Superior temporal gyrus (tissue), 1 donor: ENCODE data around the gene PSME3IP1.
A peak's percentile ranks its signal among the peaks of the same experiment; 100 is the strongest.

Experiments
- DNase-seq: peaks from one replicate; pipeline ENCODE4 v3.0.0-alpha.2; 2016; ENCODE audit errors: extremely low spot score

The PSME3IP1 gene

GRCh38 chr16:57145046-57146021, 40.5 kb downstream of the PSME3IP1 start:
- DNase-seq, result no peak

GRCh38 chr16:57144027-57144426, 41.8 kb downstream of the PSME3IP1 start:
- DNase-seq, result no peak

DNA sequence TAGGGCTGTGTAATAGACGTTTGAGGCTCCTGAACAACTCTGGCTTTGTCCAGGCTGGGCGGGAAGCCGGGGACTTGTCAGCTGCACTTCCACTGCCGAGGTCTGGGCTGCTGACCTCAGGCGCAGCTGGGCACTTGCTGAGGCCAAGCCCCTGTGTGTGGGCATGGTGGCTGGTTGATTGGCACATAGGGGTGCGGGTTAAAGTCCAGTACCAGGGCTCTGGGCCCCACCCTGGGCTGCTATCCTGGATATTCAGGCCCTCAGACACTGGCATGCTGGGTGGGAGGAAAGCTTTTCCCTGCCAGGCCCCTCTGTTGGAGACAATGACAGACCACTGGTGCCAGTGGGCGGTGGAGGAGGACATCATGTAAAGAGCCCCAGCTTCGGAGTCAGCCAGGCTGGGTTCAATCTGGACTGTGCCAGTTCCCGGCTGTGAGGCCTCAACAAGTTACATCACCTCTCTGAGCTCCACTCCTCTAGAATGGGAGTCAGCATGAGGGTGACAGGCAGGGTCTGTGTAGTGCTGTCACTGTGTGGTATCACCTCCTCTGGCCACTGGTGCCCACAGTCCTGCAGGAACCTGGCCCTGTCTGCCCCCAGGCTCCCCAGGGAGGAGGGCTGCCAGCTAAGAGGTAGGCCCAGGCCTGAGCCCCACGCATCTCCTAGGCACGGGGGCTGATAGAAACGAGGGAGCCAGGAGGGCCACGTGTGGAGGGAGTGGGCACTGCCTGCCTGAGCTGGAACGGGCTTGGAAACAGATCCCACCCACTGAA, 42.5 kb downstream of the PSME3IP1 start:
- DNase-seq, result peak; percentile 94

GRCh38 chr16:57141822-57142631, 43.8 kb downstream of the PSME3IP1 start:
- DNase-seq, result peak; percentile 44

GRCh38 chr16:57140931-57141668, 44.7 kb downstream of the PSME3IP1 start:
- DNase-seq, result no peak

GRCh38 chr16:57138281-57138935, 47.4 kb downstream of the PSME3IP1 start:
- no peak for DNase-seq

DNA sequence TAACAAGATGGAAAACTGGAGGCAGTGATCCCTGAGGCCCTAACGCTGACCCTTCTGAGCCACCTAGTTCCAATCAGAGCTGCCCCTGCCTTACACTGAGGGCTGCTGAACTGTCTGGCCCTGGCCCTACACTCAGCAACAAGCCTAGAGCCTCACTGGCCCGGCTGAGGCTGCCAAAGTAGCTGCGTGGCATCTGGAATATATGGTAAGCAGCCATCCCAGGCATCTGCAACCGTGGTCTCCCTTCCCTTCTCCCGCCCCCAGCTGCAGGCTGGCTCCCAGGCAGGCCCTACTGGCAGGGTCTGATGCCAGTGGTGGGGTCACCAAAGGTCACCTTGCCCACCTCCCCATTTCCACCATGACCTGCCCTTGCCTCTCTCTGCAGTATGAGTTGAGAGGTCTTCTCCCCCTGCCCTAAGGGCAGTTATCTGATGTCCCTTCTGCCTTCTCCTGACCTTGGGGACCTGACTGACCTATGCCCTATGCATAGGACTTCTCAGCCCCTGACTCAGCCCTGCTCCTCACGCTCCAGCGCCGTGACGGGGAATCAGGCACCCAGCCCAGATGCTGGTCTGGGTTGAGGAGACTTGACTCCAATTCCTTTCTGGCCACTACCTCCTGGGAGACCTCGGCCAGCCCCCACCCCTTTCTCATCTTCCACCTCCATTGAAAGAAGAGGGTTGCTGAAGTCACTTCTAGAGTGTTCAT, 48.1 kb downstream of the PSME3IP1 start:
- no peak for DNase-seq

GRCh38 chr16:57137043-57137442, 48.8 kb downstream of the PSME3IP1 start:
- DNase-seq, result no peak

- DNase-seq, result no peak
Measured at GRCh38 chr16:57134982-57135381, 50.9 kb downstream of the PSME3IP1 start.

GRCh38 chr16:57133886-57134285, 52.0 kb downstream of the PSME3IP1 start:
- no peak for DNase-seq

GRCh38 chr16:57133031-57133430, 52.8 kb downstream of the PSME3IP1 start:
- no peak for DNase-seq

- no peak for DNase-seq
Measured at GRCh38 chr16:57132470-57132869, 53.4 kb downstream of the PSME3IP1 start.

GRCh38 chr16:57131351-57131970, 54.4 kb downstream of the PSME3IP1 start:
- DNase-seq, result peak; percentile 93

DNA sequence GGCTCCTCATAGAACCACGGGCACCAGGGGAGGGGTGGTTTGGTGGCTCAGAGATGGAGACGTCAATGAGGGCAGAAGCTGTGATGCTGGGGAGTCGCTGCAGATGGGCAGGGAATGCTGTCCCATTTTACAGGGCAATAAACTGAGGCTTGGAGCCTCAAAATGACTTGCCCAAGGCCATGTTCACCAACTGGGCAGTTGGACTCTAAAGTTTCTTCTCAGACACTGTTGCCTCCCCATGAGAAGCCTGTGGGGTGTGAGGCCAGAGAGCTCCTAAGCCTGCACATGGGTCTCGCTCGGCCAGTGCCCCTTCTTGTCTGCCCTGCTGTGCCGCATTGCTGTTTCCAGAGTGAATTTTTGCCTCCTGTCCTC, 54.9 kb downstream of the PSME3IP1 start:
- DNase-seq, result no peak

DNA sequence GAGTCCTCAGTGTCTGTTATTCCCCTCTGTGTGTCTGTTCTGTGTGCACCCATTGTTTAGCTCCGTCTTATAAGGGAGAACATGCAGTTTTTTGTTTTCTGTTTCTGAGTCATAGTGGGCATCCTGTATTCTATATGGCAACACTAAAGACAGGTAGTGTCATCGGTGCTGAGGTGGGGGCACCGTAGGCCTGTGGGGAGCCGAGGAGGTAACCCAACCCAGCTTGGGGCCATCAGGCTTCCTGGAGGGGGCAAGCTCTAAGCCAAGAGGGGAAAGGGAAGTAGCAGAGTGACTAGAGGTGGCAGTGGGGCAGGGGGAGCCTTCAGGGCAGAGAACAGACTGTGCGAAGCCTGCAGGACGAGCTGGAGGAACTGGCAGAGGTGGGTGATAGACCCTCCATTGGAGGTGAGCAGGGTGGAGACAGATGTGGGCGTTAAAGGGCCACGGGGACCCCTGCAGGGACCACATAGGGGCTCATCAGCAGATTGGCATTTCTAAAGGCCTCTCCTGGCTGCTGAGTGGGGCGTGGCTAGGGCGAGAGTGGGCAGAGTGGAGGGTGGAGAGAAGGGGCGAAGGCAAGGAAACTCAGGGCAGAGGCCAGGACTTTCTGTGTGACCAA, 57.0 kb downstream of the PSME3IP1 start:
- DNase-seq, result no peak

GRCh38 chr16:57127836-57128235, 58.0 kb downstream of the PSME3IP1 start:
- DNase-seq, result no peak

DNA sequence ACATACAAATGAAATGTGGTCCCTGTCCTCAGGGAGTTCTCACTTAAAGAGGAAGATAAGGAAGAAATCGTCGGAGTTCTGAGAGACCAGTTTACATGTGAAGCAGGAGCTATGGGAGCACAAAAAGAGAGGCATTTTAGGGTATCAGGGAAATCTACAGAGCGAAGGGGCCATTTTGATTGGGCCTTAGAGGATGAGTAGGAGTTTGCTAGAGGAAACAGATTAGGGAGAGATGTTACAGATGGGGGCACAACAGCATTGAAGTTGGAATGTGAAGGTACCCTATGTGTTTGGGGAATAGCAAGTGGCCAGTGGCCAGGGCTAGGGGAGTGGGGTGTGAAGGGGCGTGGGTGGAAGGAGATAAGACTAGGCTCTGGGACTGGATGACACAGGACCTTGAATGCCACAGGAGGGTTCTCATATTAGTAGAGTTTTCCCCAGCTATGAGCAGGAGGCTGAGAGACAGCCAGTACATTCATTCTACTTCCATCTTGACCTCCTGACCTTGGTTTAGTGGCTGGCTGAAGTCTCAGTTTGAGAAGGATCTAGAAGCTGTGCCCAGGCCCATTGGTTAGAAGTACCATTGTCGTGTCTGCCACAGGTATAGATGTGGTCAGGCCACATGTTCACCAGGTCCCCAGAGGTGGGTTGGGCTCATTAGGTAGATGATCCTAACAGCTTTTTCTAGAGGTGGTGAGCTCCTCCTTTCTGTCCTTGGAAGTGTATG, 58.6 kb downstream of the PSME3IP1 start:
- DNase-seq, result no peak

- DNase-seq, result no peak
Measured at GRCh38 chr16:57126411-57126810, 59.4 kb downstream of the PSME3IP1 start.
